Right renal cortex interstitium (tissue), 3 donors: ENCODE results near the gene GALNT18. TPM values are rescaled to one million over a fixed set of nuclear protein-coding genes. Genes with fewer than 3 reads are reported as not detected.

ENCODE experiments used
- DNase-seq, 3 donors: peaks; one replicate each; pipeline ENCODE4 v3.0.0-alpha.2; 2013; ENCODE audit warnings: low read depth in 3 of 3, low spot score in 2 of 3
- polyA plus RNA-seq, 3 donors: library from polyadenylated mRNA; unstranded; fragments of 120-200 nt; gene quantifications; one replicate each; pipeline ENCODE4 v1.2.1, GENCODE V29; 2013; ENCODE audit not compliant: insufficient read length in 3 of 3

The GALNT18 gene
- polyA plus RNA-seq, 3 donors: 25.5 to 28.8 (median 25.7) TPM

GRCh38 chr11:11444027-11444803 lies 177.6 kb downstream of the GALNT18 start:
- DNase-seq: no peak

GRCh38 chr11:11442791-11443190 lies 179.0 kb downstream of the GALNT18 start:
- DNase-seq: no peak

GRCh38 chr11:11441516-11441915 lies 180.3 kb downstream of the GALNT18 start:
- no peak for DNase-seq

GRCh38 chr11:11441091-11441490 lies 180.7 kb downstream of the GALNT18 start:
- no peak for DNase-seq

GRCh38 chr11:11440144-11440543 lies 181.7 kb downstream of the GALNT18 start:
- no peak for DNase-seq

GRCh38 chr11:11439591-11439990 lies 182.2 kb downstream of the GALNT18 start:
- DNase-seq: no peak

GRCh38 chr11:11436715-11437313 lies 185.0 kb downstream of the GALNT18 start:
- no peak for DNase-seq

GRCh38 chr11:11435635-11436034 lies 186.2 kb downstream of the GALNT18 start:
- no peak for DNase-seq

- DNase-seq: no peak
These were observed 187.8 kb downstream of the GALNT18 start for GRCh38 chr11:11433960-11434359.

GRCh38 chr11:11432621-11433319 lies 189.0 kb downstream of the GALNT18 start:
- DNase-seq: no peak

GRCh38 chr11:11430431-11430830 lies 191.4 kb downstream of the GALNT18 start:
- no peak for DNase-seq

GRCh38 chr11:11428714-11429113 lies 193.1 kb downstream of the GALNT18 start:
- DNase-seq: no peak

GRCh38 chr11:11427542-11427941 lies 194.3 kb downstream of the GALNT18 start:
- DNase-seq: no peak

GRCh38 chr11:11427140-11427539 lies 194.7 kb downstream of the GALNT18 start:
- DNase-seq: no peak

GRCh38 chr11:11426226-11426952 lies 195.4 kb downstream of the GALNT18 start:
- no peak for DNase-seq

- no peak for DNase-seq
These were observed 196.0 kb downstream of the GALNT18 start for GRCh38 chr11:11425806-11426205.

GRCh38 chr11:11424688-11425087 lies 197.1 kb downstream of the GALNT18 start:
- no peak for DNase-seq

GRCh38 chr11:11422411-11423128 lies 199.2 kb downstream of the GALNT18 start:
- DNase-seq: no peak

- no peak for DNase-seq
These were observed 200.3 kb downstream of the GALNT18 start for GRCh38 chr11:11421509-11421908.

GRCh38 chr11:11420899-11421285 lies 200.9 kb downstream of the GALNT18 start:
- no peak for DNase-seq
